Mononuclear cell (primary cell): ENCODE data around the gene GID4. TPM values are rescaled to one million over a fixed set of nuclear protein-coding genes. Genes with fewer than 3 reads are reported as not detected.

Experiments used
- H3K27me3 ChIP-seq: 2 replicates; pipeline ENCODE4 v1.6.0; 2011; ENCODE audit warnings: low read length, control low read depth; ENCODE audit not compliant: insufficient read depth
- H3K4me1 ChIP-seq: 2 replicates; pipeline ENCODE4 v1.5.1; 2011; ENCODE audit warnings: mild to moderate bottlenecking, low read length, control low read depth; ENCODE audit not compliant: insufficient read depth
- H3K4me3 ChIP-seq: 2 replicates; pipeline ENCODE4 v1.5.1; 2011; ENCODE audit warnings: mild to moderate bottlenecking, low read length, moderate library complexity
- H3K9me3 ChIP-seq: 2 replicates; pipeline ENCODE4 v1.5.1; 2011; ENCODE audit warnings: low read depth, mild to moderate bottlenecking, control low read depth, low read length
- total RNA-seq: library from RNA; depleted of rRNA; stranded (reverse); fragments of >200 nt; gene quantifications from one replicate; pipeline ENCODE4 v1.2.3, GENCODE V29; 2012

GID4 gene
- total RNA-seq, 1 donor: 3.1 TPM

DNA sequence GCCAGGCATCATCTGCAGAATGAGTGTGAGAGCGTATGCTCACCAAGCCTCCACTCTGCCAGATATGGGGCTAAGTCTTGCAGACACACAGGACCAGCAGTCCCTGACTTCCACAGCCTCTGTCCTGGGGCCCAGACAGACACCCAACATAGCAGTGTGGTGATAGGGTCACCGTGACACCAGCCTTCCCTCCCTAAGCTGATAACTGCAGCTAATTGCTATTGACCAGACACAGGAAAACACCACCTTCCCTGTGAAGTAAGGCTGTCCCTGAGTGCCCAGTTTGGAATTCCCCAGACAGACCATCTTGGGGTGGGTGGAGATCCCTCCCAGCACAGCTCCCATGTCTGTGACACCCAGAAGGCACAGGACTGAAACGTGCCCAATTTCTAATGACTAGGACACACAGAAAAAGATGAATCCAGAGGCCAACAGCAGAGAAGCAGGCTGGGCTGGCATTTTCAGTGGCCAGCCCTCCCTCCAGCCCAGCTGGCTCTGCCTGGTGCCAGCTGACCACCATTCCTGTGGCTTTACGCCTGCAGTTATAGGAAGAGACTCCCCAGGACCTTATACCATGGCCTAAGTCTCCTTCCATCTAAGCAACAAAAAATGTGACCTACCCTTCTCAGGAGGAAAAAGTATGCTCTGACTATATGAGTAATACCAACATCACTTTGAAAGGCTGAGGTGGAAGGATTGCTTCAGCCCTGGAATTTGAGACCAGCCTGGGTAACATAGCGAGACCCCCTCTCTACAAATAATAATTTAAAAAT lies 30.5 kb upstream of the GID4 start:
- Histone ChIP-seq H3K4me1 (no peaks in the 10 kb centered on the region), H3K27me3 (no peaks in the 10 kb centered on the region), H3K9me3 (no peaks in the 10 kb centered on the region), H3K4me3 (no peak overlapping the region)

DNA sequence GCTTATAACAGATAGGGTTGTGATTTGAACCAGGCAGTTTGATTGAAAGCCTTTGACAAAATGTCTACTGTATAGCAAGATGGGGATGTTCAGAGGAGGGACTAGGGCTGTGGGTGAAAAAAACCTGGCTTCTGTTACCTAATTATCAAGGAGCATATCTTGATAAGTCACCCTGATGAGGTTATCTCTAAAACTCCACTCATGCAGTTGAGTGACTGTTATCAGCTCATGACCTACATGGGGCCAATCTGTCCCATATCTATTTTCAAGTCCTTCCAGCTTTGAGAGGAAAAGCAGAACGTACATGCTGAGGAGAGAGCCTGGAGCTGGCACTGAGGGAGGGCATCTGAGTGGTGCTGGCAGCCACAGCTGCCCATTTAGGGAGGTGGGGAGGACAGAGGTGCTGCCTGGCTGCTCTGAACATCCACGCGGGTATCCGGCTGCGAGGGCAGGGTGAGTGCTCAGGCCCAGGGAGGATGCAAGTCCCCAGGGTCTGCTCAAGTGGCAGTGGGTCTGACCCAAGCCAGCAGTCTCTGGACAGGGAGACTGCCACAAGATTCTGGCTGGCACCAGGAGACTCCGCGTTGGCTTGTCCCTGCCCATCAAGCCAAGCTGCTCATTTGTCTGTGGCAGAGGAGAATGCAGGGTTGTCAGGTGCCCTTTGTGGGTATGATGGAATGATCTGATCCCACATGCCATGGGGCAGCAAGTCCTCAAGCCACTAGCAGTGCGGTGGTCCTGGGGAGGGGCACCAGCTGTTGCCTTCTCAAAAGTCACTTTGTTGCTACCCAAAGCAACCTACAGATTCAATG lies 29.4 kb upstream of the GID4 start:
- no peaks in the 10 kb centered on the region for H3K4me1 ChIP-seq
- no peaks in the 10 kb centered on the region for H3K27me3 ChIP-seq
- no peak overlapping the region for H3K4me3 ChIP-seq
- H3K9me3 ChIP-seq: no peaks in the 10 kb centered on the region

DNA sequence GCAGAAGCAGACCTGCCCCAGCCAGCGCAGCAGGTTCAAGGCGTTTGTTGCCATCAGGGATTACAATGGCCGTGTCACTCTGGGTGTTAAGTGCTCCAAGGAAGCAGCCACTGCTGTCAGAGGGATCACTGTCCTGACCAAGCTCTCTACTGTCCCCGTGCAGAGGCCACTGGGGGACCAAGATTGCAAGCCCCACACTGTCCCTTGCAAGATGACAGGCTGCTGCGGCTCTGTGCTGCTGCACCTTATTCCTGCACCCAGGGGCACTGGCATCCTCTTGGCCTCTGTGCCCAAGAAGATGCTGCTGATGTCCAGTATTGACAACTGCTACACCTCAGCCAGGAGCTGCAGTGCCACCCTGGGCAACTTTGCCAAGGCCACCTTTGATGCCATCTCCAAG lies 27.9 kb upstream of the GID4 start:
- H3K9me3 ChIP-seq: no peaks in the 10 kb centered on the region
- no peaks in the 10 kb centered on the region for H3K4me1 ChIP-seq
- no peak overlapping the region for H3K4me3 ChIP-seq
- no peaks in the 10 kb centered on the region for H3K27me3 ChIP-seq

DNA sequence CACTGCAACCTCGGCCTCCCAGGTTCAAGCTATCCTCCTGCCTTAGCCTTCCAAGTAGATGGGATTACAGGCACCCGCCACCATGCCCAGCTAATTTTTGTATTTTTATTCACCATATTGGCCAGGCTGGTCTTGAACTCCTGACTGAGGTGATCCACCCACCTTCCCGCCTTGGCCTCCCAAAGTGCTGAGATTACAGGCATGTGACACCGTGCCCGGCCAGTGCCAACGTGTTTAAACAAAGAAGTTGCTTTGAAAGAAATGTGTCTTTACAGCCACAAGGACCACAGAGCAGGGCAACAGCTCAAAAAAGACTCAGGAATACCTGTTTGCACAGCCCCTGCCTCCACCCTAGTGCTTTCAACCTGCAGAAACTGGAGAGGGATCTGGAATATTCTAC lies 25.2 kb upstream of the GID4 start:
- no peaks in the 10 kb centered on the region for H3K9me3 ChIP-seq
- no peak overlapping the region for H3K4me3 ChIP-seq
- no peaks in the 10 kb centered on the region for H3K27me3 ChIP-seq
- no peaks in the 10 kb centered on the region for H3K4me1 ChIP-seq

DNA sequence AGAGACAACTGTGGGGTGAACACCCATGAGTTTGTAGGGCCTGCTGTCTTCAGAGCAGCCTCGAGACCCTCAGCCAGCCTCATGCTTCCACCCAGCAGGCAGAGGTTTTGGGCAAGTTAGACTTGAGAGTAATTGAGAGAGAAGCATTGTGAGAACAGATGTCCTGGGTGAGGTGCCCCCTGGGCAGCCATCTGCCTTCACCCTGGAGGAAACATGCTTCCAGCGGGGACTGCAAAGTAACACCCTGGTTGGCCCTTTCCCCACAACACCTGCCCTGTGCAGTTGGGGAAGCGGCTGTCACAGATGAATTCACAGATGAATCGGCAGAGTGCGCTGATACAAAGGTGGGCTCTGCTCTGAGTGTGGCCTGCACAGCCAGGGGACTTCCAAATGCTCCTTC lies 23.6 kb upstream of the GID4 start:
- Histone ChIP-seq H3K4me1 (no peaks in the 10 kb centered on the region), H3K4me3 (no peak overlapping the region), H3K9me3 (no peaks in the 10 kb centered on the region), H3K27me3 (no peaks in the 10 kb centered on the region)

DNA sequence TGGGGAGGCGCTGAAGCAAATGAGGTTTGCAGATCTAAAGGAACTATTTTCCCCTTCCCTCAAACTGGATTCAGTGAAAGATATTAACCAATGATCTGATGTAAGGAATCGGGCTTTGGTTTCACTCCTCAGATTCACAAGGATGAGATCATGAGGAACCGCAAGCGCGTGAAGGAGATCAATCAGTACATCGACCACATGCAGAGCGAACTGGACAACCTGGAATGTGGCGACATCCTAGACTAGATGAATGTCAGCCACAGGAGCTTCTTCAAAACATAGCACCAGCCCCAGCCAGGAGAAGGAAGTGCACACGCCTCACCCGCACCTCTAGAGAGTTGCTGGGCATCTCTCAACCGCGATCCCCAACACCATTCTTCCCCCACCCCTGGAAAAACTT lies 22.8 kb upstream of the GID4 start:
- Histone ChIP-seq H3K4me3 (no peak overlapping the region), H3K9me3 (no peaks in the 10 kb centered on the region), H3K27me3 (no peaks in the 10 kb centered on the region), H3K4me1 (no peaks in the 10 kb centered on the region)

DNA sequence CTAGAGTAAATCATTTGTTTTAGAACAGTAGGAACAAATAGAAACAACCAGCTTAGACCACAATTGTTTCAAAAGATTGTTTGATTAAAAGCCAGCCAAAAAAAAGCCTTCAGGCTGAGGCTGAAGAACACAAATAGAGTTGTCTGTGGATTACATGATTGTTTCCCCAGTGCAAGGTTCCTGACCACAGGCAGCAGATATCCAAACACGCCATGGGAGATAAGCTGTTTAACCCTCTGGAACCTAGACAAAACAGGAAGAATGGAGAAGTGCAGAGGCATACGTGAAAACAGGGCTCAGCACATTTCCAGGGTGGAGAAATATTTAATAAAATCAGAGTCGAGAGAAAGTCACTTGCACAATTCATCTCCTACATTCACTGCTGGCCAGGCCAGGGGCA lies 21.2 kb upstream of the GID4 start:
- no peaks in the 10 kb centered on the region for H3K9me3 ChIP-seq

DNA sequence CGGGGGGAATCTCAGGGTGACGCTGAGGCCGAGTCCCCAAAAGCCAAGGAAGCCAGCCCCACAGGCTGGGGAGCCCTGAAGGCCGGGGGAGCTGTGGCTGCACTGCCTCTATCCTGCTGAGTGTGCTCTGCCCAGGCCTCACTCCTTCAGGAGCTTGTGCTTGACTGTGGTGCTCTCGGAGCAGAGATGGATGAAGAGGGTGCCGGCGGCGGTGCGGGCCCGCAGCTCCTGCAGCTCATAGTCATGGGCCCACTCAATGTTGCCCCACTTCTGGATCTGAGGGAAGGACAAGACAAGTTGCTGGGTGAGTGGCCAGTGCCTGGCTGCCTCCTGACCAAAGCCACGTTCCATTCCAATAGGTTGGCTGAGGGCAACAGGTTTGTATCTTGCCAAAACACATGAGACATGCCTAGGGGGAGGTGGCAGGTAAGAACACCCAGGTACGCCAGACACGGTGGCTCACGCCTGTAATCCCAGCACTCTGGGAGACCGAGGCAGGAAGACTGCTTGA lies 20.7 kb upstream of the GID4 start:
- Histone ChIP-seq H3K27me3 (no peaks in the 10 kb centered on the region), H3K9me3 (no peaks in the 10 kb centered on the region), H3K4me1 (no peaks in the 10 kb centered on the region), H3K4me3 (no peak overlapping the region)

More for the DNA sequence above, 21.2 kb upstream of the GID4 start:
- Histone ChIP-seq H3K27me3 (no peaks in the 10 kb centered on the region), H3K4me1 (no peaks in the 10 kb centered on the region), H3K4me3 (no peak overlapping the region)

DNA sequence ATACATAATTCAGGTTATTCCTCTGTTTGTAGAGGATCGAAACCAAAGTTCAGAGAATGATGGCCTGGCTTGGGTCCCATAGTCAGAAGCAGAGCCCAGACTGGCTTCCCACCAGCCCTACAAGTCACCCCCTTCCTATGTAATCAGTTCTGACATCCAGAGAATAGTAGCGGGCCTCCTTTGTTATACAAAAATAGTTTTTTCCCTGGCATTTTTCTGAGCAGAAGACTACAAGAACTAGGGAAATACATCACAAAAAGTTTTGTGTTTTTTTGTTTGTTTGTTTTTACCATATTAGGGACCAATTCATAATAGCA lies 19.4 kb upstream of the GID4 start:
- Histone ChIP-seq H3K4me3 (no peak overlapping the region), H3K4me1 (no peaks in the 10 kb centered on the region), H3K9me3 (no peaks in the 10 kb centered on the region), H3K27me3 (no peaks in the 10 kb centered on the region)

DNA sequence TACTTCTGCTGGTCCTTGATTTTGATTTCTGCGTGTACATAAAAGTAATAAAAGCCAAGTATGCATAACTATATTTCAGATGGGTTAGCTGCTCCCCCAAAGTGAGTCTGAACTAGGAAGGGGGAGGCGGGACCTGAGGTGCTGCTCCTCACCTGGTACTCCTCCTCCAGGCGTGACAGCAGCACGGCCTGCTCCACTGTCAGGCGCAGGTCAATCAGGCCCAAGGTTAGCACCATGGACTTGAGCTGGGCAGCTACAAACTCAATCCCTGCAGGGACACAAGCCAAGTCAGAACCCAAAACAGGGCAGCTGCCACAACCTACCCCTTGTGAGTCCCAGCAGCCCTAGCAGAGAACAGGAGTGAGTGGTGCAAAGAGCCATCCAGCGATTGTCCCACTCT lies 18.2 kb upstream of the GID4 start:
- Histone ChIP-seq H3K9me3 (no peaks in the 10 kb centered on the region), H3K27me3 (no peaks in the 10 kb centered on the region), H3K4me3 (no peak overlapping the region), H3K4me1 (peaks cover 9% of the 10 kb centered on the region)

DNA sequence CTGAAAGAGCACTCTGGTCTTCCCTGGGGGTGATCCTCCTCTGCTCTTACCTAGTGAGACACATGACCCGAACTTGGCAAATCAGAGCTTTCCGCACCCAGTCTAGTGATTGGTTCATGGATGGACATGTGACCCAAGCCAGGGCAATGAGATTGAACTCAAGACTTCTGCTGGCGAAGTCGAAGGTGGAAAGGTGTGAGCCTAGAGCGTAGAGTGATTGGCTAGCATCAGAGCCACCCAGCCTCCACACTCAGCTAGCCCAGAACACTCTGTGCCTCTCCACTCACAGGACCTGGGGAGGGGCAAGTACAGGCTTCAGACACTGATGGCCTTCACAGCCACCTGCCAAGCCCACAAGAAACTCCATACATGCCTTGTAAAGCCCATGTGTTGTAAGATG lies 17.8 kb upstream of the GID4 start:
- no peak overlapping the region for H3K4me3 ChIP-seq
- H3K27me3 ChIP-seq: no peaks in the 10 kb centered on the region
- peaks cover 13% of the 10 kb centered on the region for H3K4me1 ChIP-seq
- H3K9me3 ChIP-seq: no peaks in the 10 kb centered on the region

DNA sequence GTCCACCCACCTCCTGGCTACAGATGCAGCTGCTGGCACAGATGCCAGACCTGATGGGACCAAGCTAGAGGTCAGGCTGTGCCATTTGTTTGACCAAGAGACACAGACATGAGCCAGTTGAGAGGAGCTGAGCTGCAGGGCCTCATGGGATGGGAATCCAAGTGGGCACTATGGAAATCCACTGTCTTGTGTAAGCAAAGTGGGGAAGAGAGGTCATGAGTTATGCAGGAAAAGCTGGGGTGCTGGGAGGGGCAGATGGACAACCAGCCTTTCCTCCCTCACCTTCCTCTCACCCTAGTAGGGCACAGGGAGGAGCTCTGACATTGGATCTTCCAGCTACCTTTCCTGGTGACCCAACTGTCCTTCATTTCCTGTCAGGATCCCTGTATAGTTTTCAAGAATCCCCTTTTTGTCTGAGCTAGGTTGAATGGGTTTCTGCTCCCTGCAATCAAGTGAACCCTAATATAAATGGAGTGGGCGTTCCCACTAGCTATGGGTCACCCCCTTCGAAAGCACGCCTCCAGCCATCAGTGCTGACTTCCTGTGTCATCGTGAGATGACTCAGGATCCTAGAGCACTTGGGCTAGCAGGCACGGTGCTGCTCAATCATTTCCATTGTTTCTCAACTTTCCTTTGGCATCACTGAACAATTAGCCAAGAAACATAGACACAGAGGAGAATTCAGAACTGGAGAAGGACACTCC lies 13.8 kb upstream of the GID4 start:
- Histone ChIP-seq H3K27me3 (no peaks in the 10 kb centered on the region), H3K4me1 (peaks cover 20% of the 10 kb centered on the region), H3K9me3 (no peaks in the 10 kb centered on the region)

DNA sequence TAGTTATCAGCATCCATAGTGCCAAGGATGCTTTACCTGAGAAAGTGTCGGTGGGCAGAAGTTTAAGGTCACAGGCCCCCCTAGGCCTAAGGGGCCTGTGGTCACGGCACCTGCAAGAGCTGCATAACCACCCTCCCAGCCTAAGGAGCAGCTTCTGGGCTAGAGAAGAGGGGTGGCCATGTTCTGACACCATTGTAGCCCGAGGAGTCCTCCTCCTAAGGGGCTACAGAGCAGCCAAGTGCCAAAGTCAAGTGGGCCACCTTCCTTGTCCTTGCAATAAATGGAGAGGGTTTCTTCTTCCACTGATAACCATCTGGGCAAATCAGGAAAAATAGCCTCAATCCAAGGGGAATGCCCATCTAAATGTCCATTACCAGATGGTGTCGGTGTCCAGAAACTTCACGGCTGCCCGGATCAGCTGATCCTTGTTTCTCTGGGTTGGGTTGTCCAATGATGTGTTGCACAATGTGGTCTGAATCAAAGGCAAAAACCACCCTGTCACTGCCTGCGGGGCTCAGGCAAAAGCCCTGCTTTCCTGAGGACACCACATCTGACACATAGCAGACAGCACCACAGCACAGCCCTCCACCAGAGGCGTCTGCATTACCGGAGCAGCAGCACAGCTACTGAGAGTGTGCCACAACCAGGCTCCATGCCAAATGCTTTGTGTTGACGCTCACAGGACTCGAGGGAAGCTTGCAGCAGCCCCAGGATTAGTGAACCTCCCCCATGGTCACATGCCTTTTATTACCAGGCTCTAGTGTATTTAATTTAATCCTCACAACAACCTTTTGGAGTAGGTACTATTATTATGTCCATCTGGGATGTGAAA lies 13.0 kb upstream of the GID4 start:
- no peaks in the 10 kb centered on the region for H3K9me3 ChIP-seq

More for the DNA sequence above, 13.8 kb upstream of the GID4 start:
- H3K4me3 ChIP-seq: no peak overlapping the region

DNA sequence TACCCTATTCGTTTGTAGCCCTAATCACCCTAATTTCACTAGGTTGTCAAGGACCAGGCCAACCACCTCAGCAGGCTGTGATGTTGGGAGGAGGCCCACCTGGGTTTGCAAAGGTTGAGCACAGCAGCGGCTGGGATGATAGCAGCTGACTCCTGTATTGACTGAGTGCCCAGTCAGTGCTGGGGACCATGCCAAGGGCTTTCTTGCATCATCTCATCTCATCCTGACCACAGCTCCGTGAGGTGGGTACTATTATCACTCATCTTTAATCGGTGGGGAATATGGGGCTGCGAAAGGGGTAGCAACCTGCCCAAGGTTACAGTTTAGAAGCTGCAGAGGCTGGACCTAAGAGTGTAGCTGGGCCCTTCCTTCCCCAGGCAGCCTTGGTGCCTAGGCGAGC lies 11.9 kb upstream of the GID4 start:
- Histone ChIP-seq H3K9me3 (no peaks in the 10 kb centered on the region), H3K4me3 (no peak overlapping the region), H3K27me3 (no peaks in the 10 kb centered on the region), H3K4me1 (peaks cover 25% of the 10 kb centered on the region)

More for the DNA sequence above, 13.0 kb upstream of the GID4 start:
- peaks cover 20% of the 10 kb centered on the region for H3K4me1 ChIP-seq
- H3K4me3 ChIP-seq: no peak overlapping the region
- no peaks in the 10 kb centered on the region for H3K27me3 ChIP-seq
